ENCODE data around the gene AKR7A2. TPM values are rescaled to one million over a fixed set of nuclear protein-coding genes. Genes with fewer than 3 reads are reported as not detected.

The AKR7A2 gene
- total RNA-seq, 1 experiment from 2014 or later: 90.9 TPM

DNA sequence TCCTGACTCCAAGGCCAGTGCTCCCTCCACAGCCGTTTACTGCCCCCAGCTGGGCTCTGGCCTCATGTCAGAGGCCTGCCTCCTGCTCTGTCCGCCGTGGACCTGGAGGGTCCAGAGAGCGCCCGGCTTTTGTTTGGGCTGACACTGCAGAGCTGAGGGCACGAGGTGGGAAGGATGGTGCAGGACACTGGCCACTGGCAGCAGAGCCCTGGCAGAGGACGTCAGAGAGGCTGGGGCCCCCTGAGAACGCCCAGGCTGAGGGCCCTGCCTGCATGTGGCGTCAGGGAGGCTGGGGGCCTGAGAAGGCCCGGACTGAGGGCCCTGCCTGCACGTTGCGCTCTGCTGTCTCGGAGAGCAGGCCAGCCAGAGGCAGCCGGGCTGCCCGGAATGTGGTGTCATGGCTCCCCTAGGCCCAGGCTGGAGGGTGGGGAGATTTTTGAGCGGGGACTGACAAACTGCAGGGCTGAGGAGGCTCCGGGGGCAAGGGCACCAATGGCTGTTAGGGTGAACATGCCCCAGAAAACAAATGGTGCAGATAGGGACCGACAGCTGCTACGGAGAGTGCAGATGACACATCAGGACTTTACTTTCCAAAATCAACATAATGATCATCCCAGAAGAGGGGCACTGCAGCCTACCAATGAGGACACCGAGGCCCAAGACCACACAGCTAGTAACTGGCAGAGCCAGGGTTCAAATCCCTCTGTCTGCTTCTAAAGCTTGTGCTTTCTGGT is 31.8 kb upstream of the AKR7A2 start:
- no peak for DNase-seq (ENCODE audit: low spot score)

DNA sequence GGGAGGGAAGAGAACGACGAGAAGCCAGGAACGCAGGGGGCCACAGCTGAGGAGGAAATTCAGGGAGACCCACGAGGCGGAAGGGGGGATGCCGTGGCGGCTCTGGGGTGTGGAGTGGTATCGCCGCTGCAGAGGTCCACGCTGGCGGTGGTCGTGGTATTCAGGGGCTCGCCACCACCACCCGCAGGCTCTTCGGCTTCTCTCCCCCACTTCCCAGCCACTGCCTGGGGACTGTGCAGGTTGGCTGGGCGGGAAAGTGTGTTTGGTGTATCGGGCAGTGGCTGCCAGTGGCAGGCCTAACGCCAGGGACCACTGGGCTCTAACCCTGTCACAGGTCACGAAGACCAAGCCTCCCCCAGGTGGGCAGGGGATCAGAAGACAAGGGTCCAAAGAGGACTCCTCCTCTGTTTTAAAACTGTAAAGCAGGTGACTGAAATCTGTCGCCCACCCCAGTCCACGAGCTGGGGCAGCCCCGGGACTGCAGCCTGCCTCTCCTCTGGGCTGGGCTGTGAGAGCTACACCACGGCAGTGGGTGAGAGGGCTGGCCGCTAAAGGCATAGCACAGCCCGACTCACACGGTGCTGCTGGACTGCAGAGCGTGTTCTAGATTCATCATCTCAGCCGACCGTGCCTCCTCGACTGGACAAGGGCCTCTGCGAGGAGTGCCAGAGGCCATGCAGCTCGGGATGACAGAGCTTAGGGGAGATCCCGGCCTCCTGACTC is 31.1 kb upstream of the AKR7A2 start:
- DNase-seq (ENCODE audit: low spot score): no peak

DNA sequence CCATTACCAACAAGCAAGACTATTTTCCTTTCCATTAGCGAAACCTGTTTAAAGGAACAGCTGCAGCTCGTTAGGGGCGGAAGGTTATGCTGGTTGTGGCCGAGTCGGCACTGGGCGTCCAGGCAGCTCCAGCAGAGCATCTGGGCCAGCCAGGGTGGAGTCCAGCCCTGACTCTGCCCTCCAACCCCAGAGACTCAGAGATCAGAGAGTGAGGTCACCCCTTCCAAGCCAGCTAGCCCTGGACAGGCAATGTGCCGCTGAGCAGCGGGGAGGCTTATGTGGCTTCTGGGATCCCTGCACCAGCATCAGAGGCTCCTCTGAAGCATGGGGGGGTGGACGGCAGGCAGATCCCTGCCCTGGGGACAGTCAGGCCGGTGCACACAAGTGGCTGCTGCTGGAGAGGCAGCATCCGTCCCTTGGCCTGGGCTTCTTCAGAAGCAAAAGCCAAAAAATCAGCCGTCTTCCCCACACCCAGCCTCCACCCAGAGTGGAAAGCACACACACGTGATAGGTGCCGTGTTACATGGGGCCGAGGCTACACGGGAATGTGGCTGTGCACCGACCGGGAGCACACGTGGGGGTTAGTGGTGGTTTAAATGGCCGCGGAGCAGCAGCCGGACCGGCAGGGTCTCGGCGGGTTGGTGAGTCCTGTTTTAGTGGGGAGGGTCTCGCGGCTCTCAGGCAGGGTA is 30.3 kb upstream of the AKR7A2 start:
- DNase-seq (ENCODE audit: low spot score): no peak

DNA sequence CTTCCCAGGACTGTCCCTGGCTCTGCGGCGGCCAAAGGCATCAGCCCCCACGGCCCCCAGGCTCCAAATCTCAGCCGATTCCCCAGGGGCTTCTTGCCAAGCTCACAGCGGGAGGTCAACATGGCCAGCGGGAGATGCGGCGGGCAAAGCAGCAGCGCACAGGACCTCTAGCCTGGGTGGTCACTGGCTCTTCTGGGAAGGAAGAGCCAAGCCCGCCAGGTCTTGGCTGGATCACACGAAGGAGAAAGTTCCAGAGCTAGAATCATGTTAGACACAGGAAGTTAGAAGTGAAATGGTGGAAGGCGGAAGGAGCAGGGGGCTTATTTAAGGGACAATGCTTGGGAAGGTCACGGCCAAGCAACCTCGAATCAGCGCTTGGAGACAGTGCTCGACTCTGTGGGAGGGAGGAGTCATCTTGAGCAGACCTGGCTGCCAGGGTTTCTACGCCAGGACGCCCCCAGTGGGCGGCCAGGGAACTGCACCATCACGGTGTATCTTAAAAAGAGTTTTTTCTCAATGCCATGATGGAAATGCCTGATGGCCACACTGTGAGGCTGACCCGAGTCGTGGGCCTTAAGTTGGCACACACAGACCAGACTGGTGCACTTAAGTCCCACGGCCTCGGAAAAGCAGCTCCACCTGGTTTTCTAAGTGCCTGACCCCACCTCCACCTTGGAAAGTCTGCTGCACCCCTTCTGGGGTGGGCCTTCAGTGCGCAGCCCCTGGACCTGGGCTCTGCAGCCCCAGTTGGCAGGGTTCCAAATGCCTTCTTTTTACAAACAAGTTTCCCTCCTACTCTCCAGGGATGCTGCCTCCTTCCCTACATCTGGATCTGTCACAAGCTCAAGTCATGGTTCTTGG is 29.5 kb upstream of the AKR7A2 start:
- DNase-seq (ENCODE audit: low spot score): peak; percentile 52

DNA sequence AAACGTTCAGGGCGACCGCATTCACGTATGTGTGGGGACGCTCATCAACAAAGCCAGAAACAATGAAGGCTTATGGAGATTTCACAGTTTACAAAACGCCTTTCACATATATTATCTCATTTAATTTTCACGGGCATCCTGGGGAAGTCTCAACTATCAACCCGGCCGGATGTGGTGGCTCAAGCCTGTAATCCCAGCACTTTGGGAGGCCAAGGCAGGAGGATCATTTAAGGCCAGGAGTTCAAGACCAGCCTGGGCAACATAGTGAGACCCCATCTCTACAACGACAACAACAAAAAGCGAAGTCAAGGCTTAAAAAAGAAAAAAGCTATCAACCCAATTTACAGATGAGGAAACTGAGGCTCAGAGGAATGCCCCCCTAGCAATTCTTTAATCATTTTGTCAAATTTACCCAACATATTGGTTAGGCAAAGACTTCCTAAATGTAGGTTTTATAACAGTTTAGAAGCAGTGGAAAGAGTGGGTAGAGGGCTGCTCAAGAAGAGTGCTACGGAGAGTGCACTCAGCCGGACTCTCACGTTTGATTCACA is 28.5 kb upstream of the AKR7A2 start:
- no peak for DNase-seq (ENCODE audit: low spot score)

DNA sequence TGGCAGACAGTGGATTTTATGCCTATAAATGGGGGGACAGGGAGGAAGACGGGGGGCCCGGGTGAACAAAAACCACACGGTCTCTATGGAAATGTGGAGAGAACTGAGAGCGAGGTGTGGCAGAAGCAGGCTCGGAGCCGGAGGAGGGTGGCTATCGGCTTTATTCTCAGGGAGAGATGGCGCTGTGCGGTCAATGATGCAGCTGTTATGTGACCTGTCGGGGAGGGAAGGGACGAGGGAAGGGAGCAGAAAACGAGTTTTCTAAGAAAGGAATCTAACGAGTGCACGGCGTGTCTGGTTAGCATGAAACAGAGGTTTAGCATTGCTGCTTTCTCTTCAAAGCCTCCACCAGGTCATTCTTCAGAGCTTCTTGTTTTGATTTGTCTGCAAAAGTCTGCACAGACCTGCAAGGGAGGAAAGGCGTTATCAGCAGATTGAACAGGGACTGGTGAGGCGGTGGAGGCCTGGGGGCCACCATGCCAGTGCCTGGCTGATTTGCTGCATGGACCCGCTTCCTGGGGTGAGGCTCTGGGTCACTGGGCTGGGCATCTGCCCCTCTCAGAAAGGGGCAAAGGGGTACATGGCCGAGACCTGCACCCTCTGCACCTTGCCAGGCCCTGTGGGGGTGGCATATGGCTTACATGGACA is 27.4 kb upstream of the AKR7A2 start:
- no peak for DNase-seq (ENCODE audit: low spot score)

DNA sequence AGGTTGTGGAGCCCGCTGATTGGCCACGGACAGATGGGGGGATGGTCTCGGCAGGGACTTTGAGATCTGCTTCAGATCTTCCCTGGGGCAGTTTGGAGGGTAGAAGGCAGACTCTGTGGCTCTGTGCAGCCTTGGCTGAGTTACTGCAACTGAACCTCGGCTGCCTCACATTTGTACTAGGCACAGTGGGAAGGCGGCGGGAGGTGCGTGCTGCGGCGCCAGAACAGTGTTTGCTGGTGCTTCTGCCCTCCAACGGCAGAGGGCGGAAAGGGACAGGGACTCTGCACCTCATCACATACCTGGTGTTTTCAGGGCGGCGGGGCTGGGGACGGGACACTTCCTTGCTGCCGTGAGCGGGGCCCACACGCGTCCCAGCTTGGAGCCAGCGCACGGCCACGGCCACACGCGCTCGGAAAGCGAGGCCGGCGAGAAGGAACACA is 26.4 kb upstream of the AKR7A2 start:
- DNase-seq (ENCODE audit: low spot score): no peak

DNA sequence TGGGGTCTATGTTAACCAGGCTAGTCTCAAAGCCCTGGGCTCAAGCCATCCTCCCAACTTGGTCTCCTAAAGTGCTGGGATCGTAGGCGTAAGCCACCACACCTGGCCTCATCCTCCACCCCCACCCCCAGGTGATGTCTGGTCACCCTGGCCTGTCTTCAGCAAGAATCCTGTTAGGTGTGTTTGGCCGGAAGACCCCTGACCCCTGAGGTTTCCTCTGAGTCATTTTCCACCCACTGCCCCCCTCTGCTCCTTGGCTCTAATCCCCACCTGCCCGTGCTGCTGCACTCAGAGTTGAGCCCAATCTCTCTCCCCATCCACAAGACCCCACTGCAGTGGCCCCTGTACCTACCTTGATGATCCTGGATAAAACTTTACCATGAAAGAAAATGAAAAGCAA is 25.3 kb upstream of the AKR7A2 start:
- no peak for DNase-seq (ENCODE audit: low spot score)

DNA sequence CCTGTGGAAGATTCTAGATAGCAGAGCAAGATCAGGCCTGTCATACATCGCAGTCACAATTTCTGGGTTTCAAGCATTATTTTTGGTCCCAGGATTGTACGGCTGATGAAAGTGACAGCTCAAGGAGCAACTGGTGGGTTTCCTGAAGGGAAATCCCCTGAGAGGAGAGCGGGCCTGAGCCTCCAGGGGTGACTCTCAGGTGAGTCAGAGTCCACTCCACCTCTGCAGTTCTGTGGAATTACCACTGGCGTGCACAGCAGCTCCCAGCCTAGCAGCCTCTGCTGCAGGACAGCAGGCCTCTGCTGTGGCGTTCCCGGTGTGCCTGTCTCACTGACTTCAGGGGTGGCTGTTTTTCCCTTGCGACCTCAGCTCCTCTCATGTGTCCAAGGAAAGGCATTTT is 24.6 kb upstream of the AKR7A2 start:
- peak; percentile 19 for DNase-seq (ENCODE audit: low spot score)

DNA sequence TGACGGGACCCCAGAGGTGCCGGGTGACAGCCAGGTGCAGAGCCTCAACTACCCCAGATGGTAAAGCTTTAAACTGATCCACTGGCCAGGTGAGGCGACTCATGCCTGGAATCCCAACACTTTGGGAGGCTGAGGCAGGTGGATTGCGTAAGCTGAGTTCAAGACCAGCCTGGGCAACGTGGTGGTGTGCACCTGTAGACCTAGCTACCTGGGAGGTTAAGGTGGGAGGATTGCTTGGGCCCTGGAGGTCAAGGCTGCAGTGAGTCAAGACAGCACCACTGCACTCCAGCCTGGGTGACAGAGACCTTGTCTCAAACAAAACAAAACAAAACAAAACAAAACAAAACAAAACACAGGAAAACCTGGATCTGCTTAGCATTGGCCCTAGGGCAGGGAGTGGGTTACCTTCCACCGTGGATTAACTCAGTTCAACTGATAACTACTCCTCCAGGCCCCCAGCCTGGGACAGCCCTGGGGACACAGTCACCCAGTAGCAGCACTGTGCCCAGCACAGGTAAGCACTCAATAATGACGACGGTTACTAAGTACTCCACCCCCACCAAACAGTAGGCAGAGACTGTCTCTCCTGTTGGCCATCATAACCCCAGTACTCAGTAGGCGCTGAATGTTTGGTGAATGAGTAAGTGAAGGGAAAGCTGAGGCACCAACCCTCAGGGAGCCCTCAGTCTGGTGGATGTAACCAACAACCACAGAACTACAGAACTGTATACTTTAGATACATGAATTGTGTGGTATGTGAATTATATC is 21.8 kb upstream of the AKR7A2 start:
- no peak for DNase-seq (ENCODE audit: low spot score)

DNA sequence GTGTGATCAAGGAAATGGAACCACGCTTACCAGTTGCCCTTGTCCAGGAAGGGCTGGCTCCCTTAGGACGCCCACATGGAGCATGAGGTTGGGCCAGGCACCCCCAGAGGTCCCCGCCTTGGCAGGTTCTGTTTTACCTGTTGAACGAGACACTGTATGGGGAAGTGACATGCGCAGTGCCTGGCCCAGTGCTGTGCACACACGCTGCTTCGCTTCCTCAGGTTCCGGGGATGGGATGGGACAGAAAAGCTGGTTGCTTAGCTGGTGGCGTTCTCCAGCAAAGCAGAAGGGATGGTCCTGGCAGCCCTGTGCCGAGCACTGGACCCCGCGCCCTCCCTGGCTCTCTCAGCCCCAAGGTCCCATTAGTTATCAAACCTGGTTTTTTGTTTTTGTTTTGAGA is 20.9 kb upstream of the AKR7A2 start:
- DNase-seq (ENCODE audit: low spot score): no peak

DNA sequence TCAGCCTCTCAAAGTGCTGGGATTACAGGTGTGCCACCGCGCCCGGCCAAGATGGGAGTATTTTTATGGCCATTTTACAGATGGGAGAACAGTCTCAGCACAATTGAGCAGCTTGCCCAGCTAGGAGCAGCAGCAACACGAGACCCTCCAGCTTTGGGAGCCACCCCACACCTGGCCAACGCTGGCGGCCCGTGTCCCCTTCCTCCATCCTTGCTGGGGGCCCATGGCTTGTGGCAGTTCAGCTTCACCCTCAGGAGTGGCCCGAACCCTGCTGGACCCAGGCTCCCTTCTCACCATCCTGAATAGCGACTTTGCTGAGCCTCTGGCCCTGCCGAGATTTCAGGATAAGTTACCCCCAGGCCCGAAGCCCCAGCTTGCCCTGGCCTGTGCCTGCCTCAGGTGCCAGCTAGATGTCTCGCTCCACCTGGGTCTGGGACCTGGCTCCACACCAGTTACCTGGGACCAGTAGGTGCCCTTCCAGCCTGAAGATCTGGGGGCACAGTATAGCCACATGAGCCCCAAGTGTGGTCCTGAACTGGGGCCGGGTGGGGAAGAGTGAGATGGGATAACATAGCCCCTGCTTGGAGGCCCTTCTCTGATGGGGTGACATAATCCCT is 19.4 kb upstream of the AKR7A2 start:
- DNase-seq (ENCODE audit: low spot score): no peak

DNA sequence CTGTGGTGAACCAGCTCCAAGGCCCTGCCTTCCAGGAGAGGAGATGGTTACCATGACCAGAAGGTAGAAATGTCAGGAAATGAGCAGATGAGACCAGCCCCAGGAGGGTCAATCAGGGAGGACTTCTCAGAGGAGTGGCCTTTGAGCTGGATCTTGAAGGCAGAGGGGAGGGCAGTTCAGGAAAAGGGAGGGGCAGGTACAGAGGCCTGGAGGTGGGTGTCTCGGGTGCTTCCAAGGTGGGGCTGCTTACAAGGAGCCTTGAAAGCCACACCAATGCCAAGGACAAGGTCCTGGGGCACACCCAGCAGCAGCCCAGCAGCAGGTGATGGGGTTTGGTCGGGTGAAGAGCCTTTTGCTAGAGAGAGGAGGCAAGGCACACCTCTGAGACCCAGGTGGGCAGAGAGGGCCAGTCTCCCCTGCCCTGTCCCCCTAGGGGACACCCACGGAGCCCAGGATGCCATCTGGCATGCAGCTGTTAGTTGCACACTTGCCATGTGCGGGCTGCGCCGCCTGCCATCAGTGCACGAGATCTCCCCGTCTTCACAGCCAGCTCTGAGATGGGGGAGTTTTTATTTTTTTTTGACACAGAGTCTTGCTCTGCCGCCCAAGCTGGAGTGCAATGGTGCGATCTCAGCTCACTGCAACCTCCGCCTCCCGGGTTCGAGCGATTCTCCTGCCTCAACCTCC is 18.6 kb upstream of the AKR7A2 start:
- DNase-seq (ENCODE audit: low spot score): no peak

DNA sequence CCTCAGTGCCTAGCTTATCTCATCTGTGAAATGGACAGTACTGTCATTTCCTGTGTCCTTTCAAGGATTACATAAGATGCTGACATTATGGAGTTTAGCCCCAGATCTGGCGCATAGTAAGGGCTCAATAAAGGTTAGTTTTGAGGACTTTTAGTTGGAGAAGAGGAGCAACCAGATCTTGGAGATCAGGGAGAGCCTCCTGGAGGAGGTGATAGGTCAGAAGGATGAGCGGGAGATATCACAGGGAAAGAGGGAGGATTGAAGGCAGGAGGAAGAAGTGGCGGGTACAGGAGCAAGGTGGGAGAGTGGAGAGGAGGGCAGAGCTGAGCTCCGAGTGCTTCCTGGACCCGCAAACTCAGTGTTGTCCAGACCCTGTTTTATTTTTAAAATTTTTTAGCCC is 17.7 kb upstream of the AKR7A2 start:
- DNase-seq (ENCODE audit: low spot score): no peak

DNA sequence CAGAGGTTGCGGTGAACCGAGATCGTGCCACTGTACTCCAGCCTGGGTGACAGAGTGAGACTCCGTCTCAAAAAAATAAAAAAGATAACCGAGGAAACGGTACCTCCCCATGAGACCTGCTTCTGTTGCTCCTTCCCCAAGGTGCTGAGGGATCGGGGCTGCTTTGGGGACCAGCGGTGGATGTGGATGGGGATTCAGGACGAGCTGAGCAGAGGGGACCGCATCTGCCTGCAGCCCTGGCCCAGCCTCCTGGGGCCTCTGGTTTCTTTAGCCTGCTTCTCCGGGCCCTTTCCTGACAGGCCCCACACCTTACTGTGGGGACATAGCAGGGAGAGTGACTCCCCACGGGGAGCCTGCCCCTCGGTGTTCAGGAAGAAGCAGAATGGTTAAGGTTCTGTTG is 17.2 kb upstream of the AKR7A2 start:
- DNase-seq (ENCODE audit: low spot score): no peak

DNA sequence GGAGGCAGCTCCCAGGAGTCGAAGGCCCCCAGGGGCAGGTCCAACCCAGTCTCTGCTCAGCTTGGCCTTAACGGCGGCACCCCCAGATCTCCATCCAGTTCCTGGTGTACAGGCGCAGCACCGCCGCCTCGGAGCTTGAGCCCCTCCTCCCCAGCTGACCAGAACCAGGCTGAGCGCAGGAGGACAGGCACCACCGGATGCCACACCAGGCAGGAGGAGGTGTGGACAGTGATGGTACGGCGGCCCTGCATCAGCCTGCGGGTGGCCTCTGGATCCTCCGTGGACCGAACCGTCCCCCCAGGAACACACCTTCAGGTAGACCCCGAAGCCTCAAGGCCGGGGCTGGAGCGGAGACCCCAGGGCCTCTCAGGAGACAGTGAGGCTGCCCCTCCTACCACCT is 16.5 kb upstream of the AKR7A2 start:
- no peak for DNase-seq (ENCODE audit: low spot score)

DNA sequence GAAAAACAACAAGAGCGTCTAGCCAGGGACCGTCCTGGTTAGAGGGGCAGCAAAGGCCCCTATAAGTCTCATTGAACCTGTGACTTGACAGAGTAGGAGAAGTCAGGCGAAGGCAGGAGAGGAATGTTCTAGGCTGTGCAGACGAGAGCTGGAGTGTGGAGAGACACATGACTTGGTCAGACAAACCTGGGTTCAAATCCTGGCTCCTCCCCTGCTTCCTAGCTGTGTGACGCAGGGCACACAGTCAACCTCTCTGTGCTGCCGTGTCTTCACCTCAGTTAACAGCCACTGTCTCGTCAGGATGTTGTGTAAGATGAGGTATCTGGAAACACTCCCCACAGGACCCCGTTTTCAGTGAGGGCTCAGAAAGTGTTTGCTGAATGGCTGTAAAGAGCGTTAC is 15.8 kb upstream of the AKR7A2 start:
- DNase-seq (ENCODE audit: low spot score): no peak

DNA sequence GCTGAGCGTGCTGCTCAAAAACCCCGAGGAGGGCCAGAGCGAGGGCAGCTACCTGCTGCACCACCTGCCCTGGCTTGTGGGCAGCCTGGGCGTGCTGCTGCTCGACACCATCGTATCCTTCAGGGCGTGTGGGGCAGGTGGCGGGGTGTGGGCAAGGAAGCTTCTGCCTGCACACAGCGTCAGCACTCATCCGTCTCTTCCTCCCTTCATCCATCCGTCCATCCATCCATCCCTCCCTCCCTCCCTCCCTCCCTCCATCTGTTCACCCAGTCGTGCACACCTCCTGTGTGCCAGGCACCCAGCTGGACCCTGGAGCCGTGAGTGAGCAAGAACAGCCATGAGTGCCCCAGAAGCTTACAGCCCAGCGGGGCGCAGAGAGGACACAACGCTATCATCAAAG is 15.4 kb upstream of the AKR7A2 start:
- DNase-seq (ENCODE audit: low spot score): no peak

DNA sequence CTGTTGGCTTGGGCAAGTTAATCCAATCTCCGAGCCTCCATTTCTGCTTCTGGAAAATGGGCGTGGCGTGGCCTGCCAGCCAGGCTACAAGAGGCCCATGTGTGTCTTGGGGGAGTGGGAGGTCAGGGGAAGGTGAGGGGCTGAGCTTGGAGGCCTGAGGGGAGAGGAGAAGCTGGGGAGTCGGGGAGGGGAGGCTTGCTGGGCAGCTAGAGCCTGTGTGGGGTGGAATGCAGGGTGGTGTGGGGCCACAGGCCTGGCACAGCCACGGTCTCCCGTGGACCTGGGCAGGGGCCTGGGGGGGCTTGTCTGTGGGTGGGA is 14.8 kb upstream of the AKR7A2 start:
- DNase-seq (ENCODE audit: low spot score): no peak

Data from A172 (cell line).